Measurements from ENCODE around the gene TMC6. TPM values are rescaled to one million over a fixed set of nuclear protein-coding genes. Genes with fewer than 3 reads are reported as not detected.

The TMC6 gene
- total RNA-seq, 1 experiment from 2014 or later, result 58.0 TPM

- no peak for ATAC-seq
Measured at GRCh38 chr17:78159575-78160158, 31.1 kb upstream of the TMC6 start.

More at GRCh38 chr17:78159575-78160158, 31.1 kb upstream of the TMC6 start:
- no peaks in the 10 kb centered on the region for H3K27me3 ChIP-seq (ENCODE audit: control insufficient read depth, insufficient read depth, low read length)
- no peak for DNase-seq (ENCODE audit: low read depth, low spot score)
- no peak overlapping the region for H3K4me3 ChIP-seq (ENCODE audit: low read depth in 2 of 2, low read length in 2 of 2)
- no peaks in the 10 kb centered on the region for H3K36me3 ChIP-seq (ENCODE audit: control insufficient read depth, insufficient read depth, low read length)
- H3K9me3 ChIP-seq (ENCODE audit: control insufficient read depth, insufficient read depth, low read depth, low read length), result no peaks in the 10 kb centered on the region
- in situ Hi-C loops (cut with HindIII; ENCODE audit: low pct_unique_long_range_greater_than_20kb, low sequenced_read_pairs) (no loop called here), intact Hi-C loops (cut with micrococcal nuclease; ENCODE audit: unreplicated experiment) (no loop called here)
- no peak overlapping the region for H3K27ac ChIP-seq (ENCODE audit: low read length)
- ChIA-PET CTCF (interaction anchor here (0.7 kb wide), 1 partner anchor 15 kb away, joined by 4 read pairs; no protein-coding TSS in a partner anchor), POLR2A (no interaction called here)
- TF ChIP-seq REST (IDR thresholded peaks at IDR 0.05; ENCODE audit: insufficient read depth in 1 of 2, low read depth in 2 of 2, low read length in 1 of 2) (no peak), SIN3A (IDR thresholded peaks at IDR 0.05; ENCODE audit: borderline replicate concordance, insufficient read depth, low read depth, low read length) (no peak), POLR2AphosphoS5 (IDR thresholded peaks at IDR 0.05; ENCODE audit: low read depth, low read length) (no peak), TCF7L2 (IDR thresholded peaks at IDR 0.05; ENCODE audit: low read depth, low read length) (no peak), CTCF (IDR thresholded peaks at IDR 0.05) (no peak)
- BruUV-seq (replicated peaks), result no TSS peak
- H3K4me1 ChIP-seq (ENCODE audit: control insufficient read depth, insufficient read depth, low read length), result no peaks in the 10 kb centered on the region
